HepG2 (cell line): ENCODE measurements around the gene NENF. TPM values are rescaled to one million over a fixed set of nuclear protein-coding genes. Genes with fewer than 3 reads are reported as not detected.

Source experiments
- ADNP ChIP-seq: sonication (generic); formaldehyde crosslinking; IDR thresholded peaks from 2 replicates; pipeline ENCODE4 v1.4.0; 2020; ENCODE audit warnings: missing genetic modification reagents
- ARNT ChIP-seq: fragments of 450-650 bp; IDR thresholded peaks from 2 replicates; pipeline ENCODE4 v1.6.1; 2017
- CREM ChIP-seq, 2 experiments: sonication (generic) in 1 of 2; formaldehyde crosslinking in 1 of 2; IDR thresholded peaks; 2 replicates each; pipeline versions ENCODE4 v1.4.0 to v1.6.1; 2016 to 2020; ENCODE audit warnings: antibody characterized with exemption in 1 of 2, mild to moderate bottlenecking in 1 of 2, missing genetic modification reagents in 1 of 2
- IKZF1 ChIP-seq: fragments of 450-650 bp; IDR thresholded peaks from 2 replicates; pipeline ENCODE4 v1.7.1; 2016
- KLF12 ChIP-seq: sonication (generic); formaldehyde crosslinking; IDR thresholded peaks from 2 replicates; pipeline ENCODE4 v1.4.0; 2020; ENCODE audit warnings: missing genetic modification reagents, borderline replicate concordance
- MAFF ChIP-seq: IDR thresholded peaks from 2 replicates; pipeline ENCODE4 v1.6.1; 2011; ENCODE audit warnings: low read depth, low read length, improper control_type of control experiment
- MAFK ChIP-seq, 2 experiments: IDR thresholded peaks in 1 of 2; conservative IDR thresholded peaks in 1 of 2; 2 replicates each; pipeline ENCODE4 v1.6.1; 2011; ENCODE audit warnings: improper control_type of control experiment in 2 of 2, low read length in 2 of 2
- MIER3 ChIP-seq: IDR thresholded peaks from 2 replicates; pipeline ENCODE4 v1.6.1; 2016; ENCODE audit warnings: missing compliant biosample characterization, borderline replicate concordance
- REXO4 ChIP-seq: sonication (generic); formaldehyde crosslinking; IDR thresholded peaks from 2 replicates; pipeline ENCODE4 v1.8.0; 2022; ENCODE audit warnings: missing genetic modification reagents, mild to moderate bottlenecking, borderline replicate concordance
- SKIL ChIP-seq: sonication (generic); formaldehyde crosslinking; IDR thresholded peaks from 2 replicates; pipeline ENCODE4 v1.8.0; 2022; ENCODE audit warnings: missing genetic modification reagents, mild to moderate bottlenecking, moderate library complexity, borderline replicate concordance
- SMARCC2 ChIP-seq: fragments of 450-650 bp; IDR thresholded peaks from 2 replicates; pipeline ENCODE4 v1.6.1; 2017; ENCODE audit warnings: antibody characterized with exemption, mild to moderate bottlenecking
- STAG1 ChIP-seq: sonication (generic); formaldehyde crosslinking; IDR thresholded peaks from 2 replicates; pipeline ENCODE4 v1.4.0; 2020; ENCODE audit warnings: missing genetic modification reagents
- TFE3 ChIP-seq: IDR thresholded peaks from 2 replicates; pipeline ENCODE4 v1.6.1; 2016
- ZBTB34 ChIP-seq: sonication (generic); formaldehyde crosslinking; IDR thresholded peaks from 2 replicates; pipeline ENCODE4 v1.8.0; 2022; ENCODE audit warnings: mild to moderate bottlenecking, missing genetic modification reagents
- ZNF24 ChIP-seq: fragments of 450-650 bp; IDR thresholded peaks from 2 replicates; pipeline ENCODE4 v1.6.1; 2017; ENCODE audit warnings: antibody characterized with exemption, mild to moderate bottlenecking
- ZNF253 ChIP-seq: sonication (generic); formaldehyde crosslinking; IDR thresholded peaks from 2 replicates; pipeline ENCODE4 v1.8.0; 2022; ENCODE audit warnings: mild to moderate bottlenecking, missing genetic modification reagents, borderline replicate concordance
- ZNF510 ChIP-seq: sonication (generic); formaldehyde crosslinking; IDR thresholded peaks from 2 replicates; pipeline ENCODE4 v1.4.0; 2020; ENCODE audit warnings: low read depth, mild to moderate bottlenecking, missing genetic modification reagents
- ZNF550 ChIP-seq: sonication (generic); formaldehyde crosslinking; IDR thresholded peaks from 2 replicates; pipeline ENCODE4 v1.4.0; 2020; ENCODE audit warnings: mild to moderate bottlenecking, missing genetic modification reagents, borderline replicate concordance
- ZNF572 ChIP-seq: sonication (generic); formaldehyde crosslinking; IDR thresholded peaks from 2 replicates; pipeline ENCODE4 v1.5.1; 2020; ENCODE audit warnings: mild to moderate bottlenecking, missing genetic modification reagents
- ZSCAN21 ChIP-seq: sonication (generic); formaldehyde crosslinking; IDR thresholded peaks from 2 replicates; pipeline ENCODE4 v1.8.0; 2022; ENCODE audit warnings: mild to moderate bottlenecking, missing genetic modification reagents, moderate library complexity, borderline replicate concordance
- ZSCAN22 ChIP-seq: sonication (generic); formaldehyde crosslinking; IDR thresholded peaks from 2 replicates; pipeline ENCODE4 v1.4.0; 2020; ENCODE audit warnings: mild to moderate bottlenecking, missing genetic modification reagents
- polyA plus RNA-seq, 8 experiments: library from polyadenylated mRNA; depleted of rRNA in 3 of 8; stranded (reverse) in 7 of 8; unstranded in 1 of 8; fragments of >200 nt; fragmentation: Illumina TruSeq in 4 of 8; extraction: Trizol in 4 of 8; gene quantifications; 2 replicates each; pipeline versions ENCODE4 v1.2.1 to v1.2.3, GENCODE V29; 2011 to 2016; ENCODE audit warnings: low read depth in 4 of 8, missing spikeins in 1 of 8, mixed read lengths in 1 of 8; ENCODE audit not compliant: insufficient read depth in 1 of 8
- total RNA-seq, 5 experiments: library from RNA; depleted of rRNA; stranded (reverse); fragments of >200 nt; fragmentation: Illumina TruSeq; extraction: Trizol; gene quantifications; 2 replicates each; pipeline ENCODE4 v1.2.3, GENCODE V29; 2016; ENCODE audit warnings: low read depth in 1 of 5
- TF ChIP-seq, protein P1 (sequence below): IDR thresholded peaks from 2 replicates; pipeline ENCODE4 v1.6.1; 2012; ENCODE audit warnings: inconsistent platforms

Gene NENF
- total and polyA plus RNA-seq, 2 of the 13 experiments (the other 11 are each of a cell fraction or from before 2014, with no cell fraction given) = 31.7 to 40.4 TPM

DNA sequence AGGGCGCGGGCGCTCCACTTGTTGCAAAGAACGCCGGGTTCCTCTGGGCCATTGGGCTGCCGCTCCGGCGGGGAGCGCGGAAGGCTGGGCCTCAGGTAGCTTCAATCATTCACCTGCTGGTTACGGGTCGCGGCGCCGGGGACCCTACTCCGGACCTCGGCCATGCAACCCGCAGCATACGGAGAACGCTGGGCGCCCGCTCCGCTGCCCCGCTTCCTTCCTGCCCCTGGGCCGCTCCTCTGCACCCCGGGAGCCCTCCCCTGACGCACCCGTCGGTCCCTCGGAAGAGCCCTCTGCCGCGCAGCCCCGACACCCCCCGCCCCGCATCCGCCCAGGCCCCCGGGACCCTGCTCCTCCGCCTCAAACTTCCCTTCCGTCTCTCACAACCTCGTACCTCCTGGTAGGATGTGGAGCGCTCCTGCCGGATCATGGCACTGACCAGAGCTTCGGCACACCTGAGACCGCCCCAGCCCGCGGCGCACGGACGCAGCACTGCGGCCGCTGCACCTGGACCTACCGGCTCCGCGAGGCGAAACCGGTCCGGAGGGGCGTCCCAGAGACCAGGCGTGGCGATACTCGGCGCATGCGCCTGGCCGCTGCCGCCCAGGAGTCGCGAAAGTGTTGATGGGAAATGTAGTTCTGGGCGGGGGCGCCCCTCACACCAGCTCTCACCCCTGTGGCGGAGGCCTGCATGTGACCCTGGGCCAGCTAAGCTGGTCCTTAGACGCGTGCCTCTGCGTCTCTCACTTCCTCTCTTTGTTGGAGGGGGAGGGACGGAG, 18.2 kb upstream of the NENF start, which contains the start of gene PACC1 (continued):
- TF ChIP-seq IKZF1 (no peak), TFE3 (CRISPR knock-in tag) (peak; percentile 60; the same call in 1 of the 2 replicates), ZNF550 (CRISPR knock-in tag) (no peak), ARNT (no peak), MAFK (conservative IDR thresholded peaks at IDR 0.05 in 1 of 2, IDR thresholded peaks at IDR 0.05 in 1 of 2; ENCODE audit: low read length in 2 of 2) (0 out of 4 replicates have a peak, but pooled peaks of 1 of the 2 experiments have one; percentile 1), ZNF24 (no peak), ZSCAN22 (CRISPR knock-in tag) (no peak), ADNP (CRISPR knock-in tag) (no peak), SKIL (CRISPR knock-in tag) (no peak), MIER3 (peak; percentile 74; the same call in 1 of the 2 replicates), REXO4 (no peak), MAFF (no peak), ZNF572 (0 out of 2 replicates have a peak, but pooled peaks have one; percentile 8), CREM (IDR thresholded peaks at IDR 0.05) (peak; percentile 62; the same call in 1 of the 2 replicates), CREM (CRISPR knock-in tag; IDR thresholded peaks at IDR 0.05) (no peak), ZNF253 (CRISPR knock-in tag) (no peak), ZSCAN21 (CRISPR knock-in tag) (no peak; the same call in 1 of the 2 replicates), SMARCC2 (no peak), ZNF510 (CRISPR knock-in tag) (no peak), STAG1 (CRISPR knock-in tag) (no peak), ZBTB34 (CRISPR knock-in tag) (no peak), KLF12 (CRISPR knock-in tag) (no peak)
- TF ChIP-seq, protein P1, sequence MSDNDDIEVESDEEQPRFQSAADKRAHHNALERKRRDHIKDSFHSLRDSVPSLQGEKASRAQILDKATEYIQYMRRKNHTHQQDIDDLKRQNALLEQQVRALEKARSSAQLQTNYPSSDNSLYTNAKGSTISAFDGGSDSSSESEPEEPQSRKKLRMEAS = peak; percentile 45; the same call in 1 of the 2 replicates
